Endometrium (tissue), 2 donors: ENCODE measurements around the gene AKAP13.
"Not testable (repeated sequence)": the region's sequence is repeated elsewhere in the genome, so short reads cannot be mapped to it uniquely, and the experiment has no call there.

Experiments used
- FAIRE-seq: peaks from 2 replicates; lab custom pipeline; 2012; peaks lifted over from hg19 to GRCh38; lab: Jason Lieb, UNC
- donor health status: control.
- donor health status: control.

Gene AKAP13

DNA sequence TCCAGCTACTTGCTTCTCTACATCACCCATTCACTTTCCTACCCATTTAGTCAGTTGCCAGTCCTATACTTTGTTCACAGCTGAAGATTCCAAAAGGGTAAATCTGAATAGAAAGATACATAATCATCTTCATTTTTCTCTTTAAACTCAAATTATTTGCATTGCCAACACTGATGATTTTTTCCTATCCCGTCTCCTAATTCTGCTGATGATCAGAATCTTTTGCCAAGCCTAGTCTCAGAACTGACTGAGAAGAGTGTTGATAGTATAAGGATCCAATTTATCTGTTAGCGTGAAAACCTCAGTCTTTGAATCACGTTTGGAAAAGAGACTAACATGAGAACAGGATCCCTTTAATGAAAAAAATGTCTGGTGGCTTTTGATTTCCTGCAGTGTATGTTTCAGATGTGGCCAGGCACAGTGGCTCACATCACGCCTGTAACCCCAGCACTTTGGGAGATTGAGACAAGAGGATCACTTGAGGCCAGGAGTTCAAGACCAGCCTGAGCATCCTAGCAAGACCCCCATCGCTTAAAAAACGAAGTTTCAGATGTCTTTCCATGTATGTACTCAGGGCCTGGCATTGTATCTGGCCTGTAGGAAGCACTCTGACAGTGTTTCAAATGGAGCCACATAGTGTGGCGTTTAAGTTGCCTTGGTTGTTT, 244.9 kb downstream of the AKAP13 start:
- FAIRE-seq = no peak

DNA sequence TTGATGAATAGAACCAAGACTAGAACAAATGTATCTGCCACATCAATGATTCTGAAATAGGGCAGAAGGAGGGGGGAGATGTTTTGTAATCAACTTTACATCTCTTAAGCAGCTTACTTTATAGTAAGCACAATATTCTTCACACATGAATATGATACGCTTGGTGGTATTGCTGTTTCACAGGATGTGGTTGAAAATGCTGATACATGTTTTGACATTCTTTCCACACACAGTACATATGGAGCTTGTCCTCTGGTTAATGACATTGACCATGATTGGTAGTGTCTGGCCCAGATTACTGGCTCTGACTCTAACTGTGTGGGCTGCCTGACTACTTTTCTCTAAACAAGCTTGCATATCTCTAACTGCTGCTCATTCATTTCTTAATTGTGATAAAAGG, 245.5 kb downstream of the AKAP13 start:
- no peak for FAIRE-seq

- FAIRE-seq = no peak
Observed at GRCh38 chr15:85627213-85627935, 247.0 kb downstream of the AKAP13 start.

GRCh38 chr15:85630311-85630710, 249.9 kb downstream of the AKAP13 start:
- no peak for FAIRE-seq

GRCh38 chr15:85631018-85631417, 250.6 kb downstream of the AKAP13 start:
- FAIRE-seq = no peak

DNA sequence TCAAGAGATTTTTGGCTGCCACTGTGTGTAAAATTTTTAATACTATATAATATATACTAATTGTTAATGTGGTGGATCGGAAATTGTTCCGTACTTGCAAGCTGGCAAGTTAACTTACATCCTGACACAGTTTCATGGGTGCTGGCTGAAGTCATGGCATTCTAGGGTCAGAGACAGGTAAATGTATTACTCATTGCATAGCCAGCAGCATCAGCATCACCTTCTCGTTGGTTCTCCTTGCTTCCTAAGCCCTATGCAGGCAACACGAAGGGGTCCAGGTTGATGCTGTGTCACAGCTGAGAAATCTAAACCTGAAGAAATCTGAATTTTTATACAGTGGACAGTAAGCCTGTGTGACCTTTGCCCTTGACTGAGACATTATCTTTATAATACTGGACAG, 251.6 kb downstream of the AKAP13 start:
- no peak for FAIRE-seq

- no peak for FAIRE-seq
Observed at GRCh38 chr15:85633859-85634258, 253.5 kb downstream of the AKAP13 start.

DNA sequence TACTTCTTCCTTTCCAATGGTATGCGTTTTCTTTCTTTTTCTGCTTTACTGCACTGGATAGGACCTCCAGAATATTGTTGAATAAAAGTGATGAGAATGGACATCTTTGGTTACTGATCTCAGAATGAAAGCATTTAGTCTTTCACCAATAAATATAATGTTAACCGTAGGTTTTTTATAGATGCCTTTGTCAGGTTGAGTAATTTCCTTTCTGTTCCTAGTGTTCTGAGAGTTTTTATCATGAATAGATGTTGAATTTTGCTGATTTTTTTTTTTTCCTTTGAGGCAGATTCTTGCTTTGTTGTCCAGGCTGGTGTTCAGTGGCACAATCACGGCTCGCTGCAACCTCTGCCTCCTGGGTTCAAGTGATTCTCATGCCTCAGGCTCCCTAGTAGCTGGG, 255.9 kb downstream of the AKAP13 start:
- FAIRE-seq = peak; percentile 4

DNA sequence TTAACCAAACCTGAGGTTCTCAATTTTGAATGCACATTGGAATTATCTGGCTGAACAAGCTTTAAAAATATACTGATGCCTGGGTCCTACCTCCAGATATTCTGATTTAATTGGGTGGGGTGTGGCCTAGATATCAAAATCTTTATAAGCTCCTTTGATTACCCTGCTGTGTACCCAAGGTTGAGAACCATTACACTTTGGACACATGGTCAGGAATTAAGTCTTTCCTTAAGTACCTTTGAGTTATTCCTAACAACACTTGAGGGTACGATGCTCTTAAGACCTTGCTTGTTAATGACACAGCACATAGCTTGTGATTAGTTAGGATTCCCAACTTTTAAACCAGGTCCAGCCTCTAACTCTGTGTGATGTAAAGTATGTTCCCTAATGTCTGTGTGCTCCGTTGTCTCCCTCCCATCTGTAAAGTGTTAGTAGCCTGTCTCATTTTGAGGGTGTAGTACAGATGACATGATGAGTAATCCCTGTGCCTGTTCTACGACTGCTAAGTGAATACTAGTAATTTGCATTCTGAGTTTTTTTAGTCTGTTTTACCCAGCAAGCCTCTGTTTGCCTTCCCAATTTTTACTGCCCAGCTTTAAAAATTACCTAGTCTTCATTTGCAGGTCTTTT, 259.5 kb downstream of the AKAP13 start:
- no peak for FAIRE-seq

GRCh38 chr15:85642065-85642692, 261.8 kb downstream of the AKAP13 start:
- FAIRE-seq = no peak

- FAIRE-seq = peak; percentile 72
Observed at GRCh38 chr15:85642693-85643066, 262.3 kb downstream of the AKAP13 start.

- FAIRE-seq = no peak
Observed at GRCh38 chr15:85646538-85647091, 266.2 kb downstream of the AKAP13 start.

DNA sequence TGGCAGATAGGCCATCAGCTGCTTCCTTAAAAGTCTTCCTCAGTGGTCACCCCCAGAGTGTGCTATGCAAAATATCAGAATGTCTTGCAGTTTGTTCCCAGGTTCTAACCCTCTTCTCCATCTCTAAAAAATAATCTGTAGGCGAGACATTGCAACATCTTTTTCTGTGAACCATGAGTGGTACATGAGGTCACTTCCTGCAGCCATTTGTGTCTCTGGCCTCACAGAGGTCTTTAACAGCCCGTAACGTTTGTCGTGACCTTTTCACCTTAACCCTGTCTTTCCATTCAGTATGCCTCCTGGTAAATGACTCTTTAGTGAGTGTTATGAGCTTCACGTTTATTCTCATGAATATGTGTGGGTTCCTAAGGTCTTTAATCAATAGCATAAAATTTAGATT, 269.0 kb downstream of the AKAP13 start:
- FAIRE-seq = no peak

- no peak for FAIRE-seq
Observed at GRCh38 chr15:85651548-85651947, 271.1 kb downstream of the AKAP13 start.

DNA sequence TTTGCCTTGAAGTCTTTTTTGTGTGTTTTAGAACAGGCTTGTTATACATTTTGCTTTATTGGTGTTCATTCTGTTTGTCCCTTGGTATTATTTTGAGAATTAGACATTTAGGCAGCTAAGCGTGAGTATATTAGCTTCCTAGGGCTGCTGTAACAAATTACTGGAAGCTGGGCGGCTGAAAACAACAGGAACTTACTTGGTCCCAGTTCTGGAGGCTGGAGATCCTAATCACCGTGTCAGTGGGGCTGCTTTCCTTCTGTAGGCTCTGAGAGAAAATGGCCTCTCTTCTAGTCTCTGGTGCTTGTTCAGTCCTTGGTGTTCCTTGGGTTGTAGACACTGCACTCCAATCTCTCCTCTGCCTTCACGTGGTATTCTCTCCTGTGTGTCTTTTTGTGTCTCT, 272.1 kb downstream of the AKAP13 start:
- FAIRE-seq = no peak

DNA sequence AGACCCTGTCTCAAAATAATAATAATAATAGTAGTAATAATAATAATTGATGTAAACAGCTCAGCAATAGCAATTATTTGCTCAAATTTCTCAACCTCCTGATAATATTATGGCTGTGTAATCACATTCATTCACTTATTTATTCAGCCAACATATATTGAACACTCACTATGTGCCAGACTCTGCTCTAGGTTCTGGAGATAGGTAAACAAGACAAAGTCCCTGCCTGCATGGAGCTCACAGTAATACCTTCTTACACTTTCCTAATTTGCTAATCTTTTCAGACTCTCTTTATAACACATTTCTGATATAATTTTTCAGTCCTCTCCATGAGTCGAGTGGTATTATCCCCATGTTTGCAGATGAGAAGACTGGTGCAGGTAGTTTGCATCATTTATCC, 276.7 kb downstream of the AKAP13 start:
- no peak for FAIRE-seq

GRCh38 chr15:85658816-85659215, 278.4 kb downstream of the AKAP13 start:
- FAIRE-seq = no peak

GRCh38 chr15:85661859-85662258, 281.5 kb downstream of the AKAP13 start:
- FAIRE-seq = no peak

GRCh38 chr15:85665677-85666076, 285.3 kb downstream of the AKAP13 start:
- not testable (repeated sequence) for FAIRE-seq

- FAIRE-seq = peak; percentile 77
Observed at GRCh38 chr15:85667491-85668424, 287.4 kb downstream of the AKAP13 start.

- no peak for FAIRE-seq
Observed at GRCh38 chr15:85671156-85671555, 290.8 kb downstream of the AKAP13 start.
